Measurements from ENCODE around the gene WDR59.

WDR59 gene

GRCh38 chr16:74984529-74985296, at the start of gene WDR59:
Gene WDR59 (minus strand): TSS chr16:74985123. CDS start chr16:74985017, 106 bp downstream.
- peaks cover 4% of the 10 kb centered on the region for H3K4me1 ChIP-seq (ENCODE audit: insufficient read depth, poor library complexity, severe bottlenecking)
- DNase-seq (ENCODE audit: low spot score) = peak; percentile 100
- H3K36me3 ChIP-seq (ENCODE audit: low read depth) = 0 out of 2 replicates have a peak, but pooled peaks cover 4% of the 10 kb centered on the region
- peak; percentile 99 for ATAC-seq (ENCODE audit: low read depth)
- no peaks in the 10 kb centered on the region for H3K9me3 ChIP-seq (ENCODE audit: severe bottlenecking)
- H3K27me3 ChIP-seq (ENCODE audit: insufficient read depth, poor library complexity, severe bottlenecking) = no peaks in the 10 kb centered on the region
- peak within 1 kb of the TSS; percentile 41 for H3K27ac ChIP-seq (ENCODE audit: poor library complexity, severe bottlenecking)
- TF ChIP-seq CTCF (IDR thresholded peaks at IDR 0.05; ENCODE audit: poor library complexity, severe bottlenecking) = no peak
- H3K4me3 ChIP-seq (ENCODE audit: severe bottlenecking) = peak within 1 kb of the TSS; percentile 81

- Histone ChIP-seq H3K36me3 (ENCODE audit: low read depth) (no peaks in the 10 kb centered on the region), H3K4me3 (ENCODE audit: severe bottlenecking) (no peak overlapping the region), H3K4me1 (ENCODE audit: insufficient read depth, poor library complexity, severe bottlenecking) (peaks cover 12% of the 10 kb centered on the region), H3K27me3 (ENCODE audit: insufficient read depth, poor library complexity, severe bottlenecking) (no peaks in the 10 kb centered on the region), H3K9me3 (ENCODE audit: severe bottlenecking) (no peaks in the 10 kb centered on the region), H3K27ac (ENCODE audit: poor library complexity, severe bottlenecking) (no peak overlapping the region)
- no peak for ATAC-seq (ENCODE audit: low read depth)
- DNase-seq (ENCODE audit: low spot score) = no peak
- no peak for TF ChIP-seq CTCF (IDR thresholded peaks at IDR 0.05; ENCODE audit: poor library complexity, severe bottlenecking)
Observed at GRCh38 chr16:75032655-75033054, 47.7 kb upstream of the WDR59 start.

- ATAC-seq (ENCODE audit: low read depth) = peak; percentile 76
- DNase-seq (ENCODE audit: low spot score) = no peak
- Histone ChIP-seq H3K4me1 (ENCODE audit: insufficient read depth, poor library complexity, severe bottlenecking) (peaks cover 21% of the 10 kb centered on the region), H3K9me3 (ENCODE audit: severe bottlenecking) (no peaks in the 10 kb centered on the region), H3K27ac (ENCODE audit: poor library complexity, severe bottlenecking) (peak overlapping the region; percentile 4), H3K27me3 (ENCODE audit: insufficient read depth, poor library complexity, severe bottlenecking) (no peaks in the 10 kb centered on the region), H3K36me3 (ENCODE audit: low read depth) (no peaks in the 10 kb centered on the region), H3K4me3 (ENCODE audit: severe bottlenecking) (no peak overlapping the region)
- TF ChIP-seq CTCF (IDR thresholded peaks at IDR 0.05; ENCODE audit: poor library complexity, severe bottlenecking) = no peak
Observed at GRCh38 chr16:75029854-75030253, 44.9 kb upstream of the WDR59 start.

GRCh38 chr16:75028544-75029135, 43.7 kb upstream of the WDR59 start:
- Histone ChIP-seq H3K27ac (ENCODE audit: poor library complexity, severe bottlenecking) (no peak overlapping the region), H3K36me3 (ENCODE audit: low read depth) (no peaks in the 10 kb centered on the region), H3K4me3 (ENCODE audit: severe bottlenecking) (no peak overlapping the region), H3K27me3 (ENCODE audit: insufficient read depth, poor library complexity, severe bottlenecking) (no peaks in the 10 kb centered on the region), H3K4me1 (ENCODE audit: insufficient read depth, poor library complexity, severe bottlenecking) (peaks cover 21% of the 10 kb centered on the region), H3K9me3 (ENCODE audit: severe bottlenecking) (no peaks in the 10 kb centered on the region)
- no peak for TF ChIP-seq CTCF (IDR thresholded peaks at IDR 0.05; ENCODE audit: poor library complexity, severe bottlenecking)
- DNase-seq (ENCODE audit: low spot score) = no peak
- ATAC-seq (ENCODE audit: low read depth) = no peak
